NCI-H2029 (cell line): ENCODE results near the gene XPR1.

ENCODE experiments used
- DNase-seq: peaks from one replicate; lab custom pipeline; 2025; lab: John Stamatoyannopoulos, UW

Gene XPR1

GRCh38 chr1:180932378-180932777 is 300.6 kb downstream of the XPR1 start:
- DNase-seq = no peak

- DNase-seq = no peak
These were observed 301.3 kb downstream of the XPR1 start for GRCh38 chr1:180933141-180933540.

DNA sequence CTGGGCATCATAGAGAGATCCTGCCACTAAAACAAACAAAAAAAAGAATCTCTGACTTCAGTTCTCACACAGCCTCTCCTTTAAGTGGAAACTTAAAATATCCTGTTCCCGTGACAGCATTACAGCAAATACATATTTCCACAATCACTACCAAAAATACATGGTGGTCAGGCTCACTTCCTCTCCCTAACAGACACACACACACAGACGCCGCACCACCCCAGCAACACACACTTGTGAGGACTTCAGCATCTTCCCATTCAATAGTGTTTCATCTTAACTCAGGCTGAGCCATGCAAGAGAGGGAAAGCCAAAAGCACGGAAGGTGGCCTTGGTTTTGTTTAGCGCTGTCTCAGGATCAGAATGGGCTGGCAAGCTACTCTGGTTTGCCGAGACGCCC is 302.7 kb downstream of the XPR1 start:
- DNase-seq = no peak

- DNase-seq = no peak
These were observed 303.7 kb downstream of the XPR1 start for GRCh38 chr1:180935326-180936109.

- DNase-seq = no peak
These were observed 304.5 kb downstream of the XPR1 start for GRCh38 chr1:180936110-180937011.

- DNase-seq = no peak
These were observed 305.2 kb downstream of the XPR1 start for GRCh38 chr1:180937012-180937372.

DNA sequence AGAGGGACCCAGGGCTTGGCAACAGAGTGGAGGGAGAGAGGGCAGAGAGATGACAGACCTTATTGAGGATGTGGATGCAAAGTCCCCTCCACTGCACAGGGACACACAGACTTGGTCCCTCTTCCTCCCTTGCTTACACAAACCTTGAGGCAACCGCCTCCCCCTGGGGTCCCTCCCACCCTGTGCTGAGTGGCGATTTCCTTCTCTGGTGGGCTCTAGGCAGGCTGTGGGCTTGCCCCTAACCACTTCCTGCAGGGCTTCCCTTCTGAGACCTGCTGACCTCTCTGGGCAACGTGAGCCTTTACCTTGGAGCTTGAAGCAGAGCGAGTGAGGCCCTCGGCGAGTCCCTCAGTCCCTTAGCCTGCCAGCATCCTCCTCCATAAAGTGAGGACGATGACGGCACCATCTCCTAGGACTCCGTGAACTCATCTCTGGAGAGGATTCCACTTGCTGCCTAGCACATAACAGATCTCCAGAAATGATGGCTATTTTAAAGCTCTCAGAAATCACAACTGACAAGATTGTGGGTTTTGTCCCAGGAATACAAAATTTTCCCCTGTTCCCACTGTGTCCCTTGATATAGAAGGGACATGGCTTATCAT is 305.9 kb downstream of the XPR1 start:
- DNase-seq = no peak

DNA sequence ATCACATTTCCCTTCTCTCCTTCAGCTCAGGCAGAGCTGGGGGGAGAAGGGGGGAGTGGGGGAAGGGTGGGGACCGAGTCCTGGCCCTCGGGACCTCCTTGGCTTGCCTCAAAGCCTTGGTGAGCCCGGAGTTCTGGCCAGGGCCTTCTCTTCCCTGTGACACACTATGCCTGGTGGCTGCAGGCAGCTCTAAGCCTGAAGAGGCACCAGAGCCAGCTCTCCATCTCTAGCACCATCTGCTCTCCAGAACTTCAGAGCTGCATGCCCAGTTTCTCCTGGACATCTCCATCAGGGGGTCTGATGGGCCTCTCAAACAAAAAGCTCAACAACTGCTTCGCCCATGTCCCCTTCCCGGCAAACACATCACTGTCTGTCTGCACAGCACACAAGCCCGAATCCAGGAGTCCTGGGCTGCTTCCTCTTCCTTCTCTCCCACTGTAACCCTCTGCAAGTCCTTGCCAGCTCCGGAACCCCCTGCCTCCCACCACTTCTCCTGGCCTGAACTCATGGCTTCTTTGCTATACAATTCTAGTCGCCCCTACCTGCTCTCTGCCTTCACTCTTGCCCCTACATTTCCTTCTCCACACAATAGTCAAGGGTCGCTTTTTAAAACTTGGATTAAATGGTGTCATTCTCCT is 307.4 kb downstream of the XPR1 start:
- DNase-seq = no peak

DNA sequence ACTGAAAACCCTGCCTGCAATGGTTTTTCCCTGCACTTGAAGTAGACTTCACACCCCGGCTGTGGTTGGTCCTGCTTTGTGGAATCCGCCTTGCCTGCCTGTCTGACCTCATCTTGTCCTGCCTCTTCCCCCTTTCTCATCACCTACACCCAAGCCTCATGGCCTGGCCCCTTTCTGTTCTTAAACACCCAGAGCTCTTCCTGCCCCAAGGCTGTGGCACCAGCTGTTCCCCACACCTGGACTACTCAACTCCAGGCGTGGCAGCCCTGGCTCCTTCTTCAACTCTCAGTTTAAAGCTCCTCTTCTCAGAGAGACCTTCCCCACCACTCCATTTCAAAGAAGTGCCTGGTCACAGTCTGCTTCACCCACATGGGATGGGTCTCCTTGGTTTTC is 307.9 kb downstream of the XPR1 start:
- DNase-seq = no peak
